Omental fat pad (tissue), 4 donors: Measurements from ENCODE around the gene PTPRM. TPM values are rescaled to one million over a fixed set of nuclear protein-coding genes. Genes with fewer than 3 reads are reported as not detected.

Source experiments
- ATAC-seq: fragments of 150-250 bp; one replicate; pipeline ENCODE4 v1.9.1; 2016; ENCODE audit warnings: mild to moderate bottlenecking, moderate library complexity; ENCODE audit not compliant: low FRiP score
- DNase-seq: peaks from one replicate; pipeline ENCODE4 v3.0.0-alpha.2; 2019; ENCODE audit warnings: low spot score
- CTCF ChIP-seq, 3 donors: fragments of 450-650 bp; IDR thresholded peaks; one replicate each; pipeline ENCODE4 v1.5.1; 2016 to 2017; ENCODE audit warnings: antibody characterized with exemption in 3 of 3, mild to moderate bottlenecking in 3 of 3, moderate library complexity in 2 of 3
- total RNA-seq, 4 donors: library from RNA; depleted of rRNA; stranded (reverse); fragments of >200 nt; gene quantifications; one replicate each; pipeline ENCODE4 v1.1.0, GENCODE V29; 2016

PTPRM gene
- total RNA-seq, 4 donors from 2014 or later = 64.8 to 238 (median 144) TPM

DNA sequence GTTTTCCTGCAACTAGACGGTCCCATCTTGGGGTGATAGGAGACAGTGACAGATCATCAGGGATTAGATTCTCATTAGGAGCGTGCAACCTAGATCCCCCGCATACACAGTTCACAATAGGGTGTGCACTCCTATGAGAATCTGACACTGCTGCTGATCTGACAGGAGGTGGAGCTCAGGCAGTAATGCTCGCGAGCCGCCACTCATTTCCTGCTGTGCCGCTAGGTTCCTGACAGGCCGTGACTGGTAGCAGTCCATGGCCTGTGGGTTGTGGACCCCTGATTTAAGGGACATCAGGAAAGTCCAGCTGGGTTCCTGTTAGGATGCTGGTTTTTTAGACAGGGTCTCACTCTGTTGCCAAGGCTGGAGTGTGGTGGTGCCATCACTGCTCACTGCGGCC lies 48.7 kb downstream of the PTPRM start:
- no peak for TF ChIP-seq CTCF (IDR thresholded peaks at IDR 0.05)
- no peak for ATAC-seq

GRCh38 chr18:7616661-7617060 lies 49.5 kb downstream of the PTPRM start:
- DNase-seq (no peak), ATAC-seq (no peak)
- TF ChIP-seq CTCF (IDR thresholded peaks at IDR 0.05) = no peak

More for the DNA sequence above, 48.7 kb downstream of the PTPRM start:
- DNase-seq = no peak

- no peak for TF ChIP-seq CTCF (IDR thresholded peaks at IDR 0.05)
- DNase-seq (no peak), ATAC-seq (no peak)
Measured at GRCh38 chr18:7617738-7618422, 50.8 kb downstream of the PTPRM start.

DNA sequence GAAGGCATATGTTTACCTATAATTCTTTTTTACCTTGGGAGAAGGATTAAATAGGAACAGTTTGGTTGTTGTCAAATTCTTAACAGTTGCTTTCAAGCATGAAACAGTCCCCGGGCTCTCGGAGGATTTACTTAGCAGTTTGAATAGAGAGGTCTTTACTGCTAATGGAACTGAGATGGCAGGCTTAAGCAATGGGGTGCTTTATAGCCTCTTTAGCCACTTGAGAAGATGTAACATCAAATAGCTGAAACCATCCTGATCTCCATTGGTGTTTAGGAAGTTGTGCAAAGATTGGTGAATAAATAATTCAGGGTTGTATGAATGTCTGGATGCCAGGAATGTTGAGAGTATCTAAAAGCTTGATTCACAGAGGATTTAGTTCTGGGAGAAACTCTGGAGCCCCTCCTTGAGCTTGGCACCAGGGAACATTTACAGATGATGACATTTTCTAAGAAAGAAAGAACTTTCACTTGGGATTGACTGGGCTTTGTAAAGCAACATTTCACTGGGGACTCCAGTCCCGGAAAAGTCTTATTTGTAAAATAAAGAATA lies 51.9 kb downstream of the PTPRM start:
- no peak for TF ChIP-seq CTCF (IDR thresholded peaks at IDR 0.05)

DNA sequence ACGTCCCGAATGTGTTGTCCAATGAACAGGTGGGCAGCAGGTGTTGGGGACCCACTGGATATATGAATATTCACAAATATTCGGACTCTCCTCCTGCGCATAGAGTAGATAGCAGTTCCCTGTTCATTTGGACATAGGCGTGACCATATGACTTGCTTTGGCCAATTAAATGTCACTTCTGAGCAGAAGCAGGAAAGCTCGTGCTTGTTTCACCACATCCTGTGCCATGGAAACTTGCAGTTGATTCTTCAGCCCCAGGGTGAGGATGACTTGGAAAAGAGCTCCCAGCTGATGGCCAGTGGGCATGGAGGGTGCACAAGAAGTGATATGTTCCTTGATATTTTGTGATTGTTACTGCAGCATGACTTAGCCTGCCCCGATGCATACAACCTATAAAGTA lies 52.6 kb downstream of the PTPRM start:
- no peak for TF ChIP-seq CTCF (IDR thresholded peaks at IDR 0.05)
- no peak for ATAC-seq

More for the DNA sequence above, 51.9 kb downstream of the PTPRM start:
- DNase-seq (no peak), ATAC-seq (no peak)

GRCh38 chr18:7622721-7623120 lies 55.6 kb downstream of the PTPRM start:
- ATAC-seq (no peak), DNase-seq (no peak)
- no peak for TF ChIP-seq CTCF (IDR thresholded peaks at IDR 0.05)

More for the DNA sequence above, 52.6 kb downstream of the PTPRM start:
- DNase-seq = no peak

GRCh38 chr18:7623681-7624080 lies 56.6 kb downstream of the PTPRM start:
- DNase-seq = no peak
- ATAC-seq = no peak
- no peak for TF ChIP-seq CTCF (IDR thresholded peaks at IDR 0.05)
